SK-N-MC (cell line): Measurements from ENCODE around the gene SHB.

Experiments used
- EZH2 ChIP-seq: fragments of 200-600 bp; sonication (generic); IDR thresholded peaks from one replicate; pipeline ENCODE4 v1.6.1; 2017; ENCODE audit warnings: antibody characterized with exemption
- FOXP2 ChIP-seq: optimal IDR thresholded peaks from 2 replicates; pipeline ENCODE3; 2011; ENCODE audit warnings: mild to moderate bottlenecking, moderate library complexity; ENCODE audit not compliant: insufficient read depth; ENCODE audit errors: extremely low read length, control extremely low read depth
- POLR2AphosphoS5 ChIP-seq: IDR thresholded peaks from 2 replicates; pipeline ENCODE4 v1.6.1; 2012; ENCODE audit warnings: mild to moderate bottlenecking, low read depth, low read length, borderline replicate concordance

DNA sequence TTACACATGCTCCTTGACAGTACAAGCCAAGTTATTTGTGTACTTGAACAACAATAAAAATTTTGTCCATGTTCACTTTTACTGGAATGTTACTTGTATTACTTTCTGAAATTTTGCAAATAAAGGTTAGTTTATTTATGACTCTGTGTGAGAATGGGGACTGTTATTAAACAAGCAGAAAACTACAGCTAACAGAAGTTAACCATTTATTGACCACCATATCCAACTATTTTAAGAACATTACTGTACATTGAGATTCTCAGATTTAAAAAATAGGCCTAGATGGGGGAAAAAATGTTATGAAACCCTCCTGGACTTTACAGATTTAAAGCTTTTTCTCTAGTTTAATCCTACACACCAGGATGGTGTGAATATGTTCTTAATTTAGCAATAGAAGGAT is 166.9 kb downstream of the SHB start:
- no peak for TF ChIP-seq EZH2
- no peak for TF ChIP-seq POLR2AphosphoS5
- TF ChIP-seq FOXP2: no peak
